NAMALWA (cell line): ENCODE measurements around the gene HPCAL1.

Experiments used
- DNase-seq: peaks from one replicate; pipeline ENCODE4 v3.0.0-alpha.2; 2015; ENCODE audit warnings: low spot score

HPCAL1 gene

GRCh38 chr2:10467401-10467800, 164.7 kb downstream of the HPCAL1 start:
- no peak for DNase-seq

- DNase-seq = no peak
These were observed 166.6 kb downstream of the HPCAL1 start for GRCh38 chr2:10469301-10469700.

GRCh38 chr2:10469955-10470608, 167.4 kb downstream of the HPCAL1 start:
- no peak for DNase-seq

GRCh38 chr2:10471046-10471571, 168.4 kb downstream of the HPCAL1 start:
- DNase-seq = no peak

GRCh38 chr2:10471955-10472354, 169.3 kb downstream of the HPCAL1 start:
- no peak for DNase-seq

GRCh38 chr2:10473121-10473756, 170.5 kb downstream of the HPCAL1 start:
- no peak for DNase-seq

- DNase-seq = no peak
These were observed 172.6 kb downstream of the HPCAL1 start for GRCh38 chr2:10475221-10475722.

GRCh38 chr2:10475811-10476660, 173.3 kb downstream of the HPCAL1 start:
- no peak for DNase-seq

- DNase-seq = no peak
These were observed 174.2 kb downstream of the HPCAL1 start for GRCh38 chr2:10476723-10477442.
